Measurements from ENCODE around the gene NAV3.

- TF ChIP-seq POLR2A (IDR thresholded peaks at IDR 0.05) = no peak
- no peak for TF ChIP-seq CTCF (IDR thresholded peaks at IDR 0.05)
- TF ChIP-seq POLR2AphosphoS5 (IDR thresholded peaks at IDR 0.05; ENCODE audit: insufficient read depth in 1 of 2, low read depth in 1 of 2) = no peak
These were observed 369.2 kb downstream of the NAV3 start for GRCh38 chr12:78199926-78200325.
